NB4 (cell line): ENCODE results near the gene CYP24A1.

Experiments
- DNase-seq: peaks from one replicate; pipeline ENCODE4 v3.0.0; 2010; ENCODE audit warnings: low read depth
- H3K4me3 ChIP-seq: one replicate; pipeline ENCODE4 v1.5.1; 2011; ENCODE audit warnings: mild to moderate bottlenecking, low read depth, low read length, moderate library complexity
- MYC ChIP-seq: IDR thresholded peaks from 2 replicates; pipeline ENCODE4 v1.6.1; 2011; ENCODE audit warnings: low read depth, low read length
- POLR2A ChIP-seq: IDR thresholded peaks from 2 replicates; pipeline ENCODE4 v1.6.1; 2011; ENCODE audit warnings: mild to moderate bottlenecking; ENCODE audit not compliant: insufficient read length; ENCODE audit errors: extremely low read depth
- TF ChIP-seq, protein P1 (sequence below): IDR thresholded peaks from one replicate; pipeline ENCODE4 v1.5.1; 2012; ENCODE audit warnings: low read depth, low read length
- TF ChIP-seq, protein P2 (sequence below): IDR thresholded peaks from 2 replicates; pipeline ENCODE4 v1.6.1; 2011; ENCODE audit warnings: low read depth, low read length

CYP24A1 gene

DNA sequence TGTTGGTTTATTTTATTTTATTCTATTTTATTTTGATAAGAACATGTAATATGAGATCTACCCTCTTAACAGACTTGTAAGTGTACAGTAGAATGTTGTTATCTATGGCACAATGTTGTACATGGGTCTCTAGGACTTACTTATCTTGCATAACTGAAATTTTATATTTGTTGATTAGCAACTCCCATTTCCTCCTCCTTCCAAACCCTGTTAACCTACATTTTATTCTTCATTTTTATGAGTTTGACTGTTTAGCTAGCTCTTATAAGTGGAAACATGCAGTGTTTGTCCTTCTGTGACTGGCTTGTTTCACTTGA is 65.5 kb downstream of the CYP24A1 start:
- no peak overlapping the region for H3K4me3 ChIP-seq
- no peak for TF ChIP-seq POLR2A
- no peak for TF ChIP-seq MYC
- TF ChIP-seq, protein P1, sequence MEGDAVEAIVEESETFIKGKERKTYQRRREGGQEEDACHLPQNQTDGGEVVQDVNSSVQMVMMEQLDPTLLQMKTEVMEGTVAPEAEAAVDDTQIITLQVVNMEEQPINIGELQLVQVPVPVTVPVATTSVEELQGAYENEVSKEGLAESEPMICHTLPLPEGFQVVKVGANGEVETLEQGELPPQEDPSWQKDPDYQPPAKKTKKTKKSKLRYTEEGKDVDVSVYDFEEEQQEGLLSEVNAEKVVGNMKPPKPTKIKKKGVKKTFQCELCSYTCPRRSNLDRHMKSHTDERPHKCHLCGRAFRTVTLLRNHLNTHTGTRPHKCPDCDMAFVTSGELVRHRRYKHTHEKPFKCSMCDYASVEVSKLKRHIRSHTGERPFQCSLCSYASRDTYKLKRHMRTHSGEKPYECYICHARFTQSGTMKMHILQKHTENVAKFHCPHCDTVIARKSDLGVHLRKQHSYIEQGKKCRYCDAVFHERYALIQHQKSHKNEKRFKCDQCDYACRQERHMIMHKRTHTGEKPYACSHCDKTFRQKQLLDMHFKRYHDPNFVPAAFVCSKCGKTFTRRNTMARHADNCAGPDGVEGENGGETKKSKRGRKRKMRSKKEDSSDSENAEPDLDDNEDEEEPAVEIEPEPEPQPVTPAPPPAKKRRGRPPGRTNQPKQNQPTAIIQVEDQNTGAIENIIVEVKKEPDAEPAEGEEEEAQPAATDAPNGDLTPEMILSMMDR, result no peak
- TF ChIP-seq, protein P2, sequence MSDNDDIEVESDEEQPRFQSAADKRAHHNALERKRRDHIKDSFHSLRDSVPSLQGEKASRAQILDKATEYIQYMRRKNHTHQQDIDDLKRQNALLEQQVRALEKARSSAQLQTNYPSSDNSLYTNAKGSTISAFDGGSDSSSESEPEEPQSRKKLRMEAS, result no peak
- no peak for DNase-seq

DNA sequence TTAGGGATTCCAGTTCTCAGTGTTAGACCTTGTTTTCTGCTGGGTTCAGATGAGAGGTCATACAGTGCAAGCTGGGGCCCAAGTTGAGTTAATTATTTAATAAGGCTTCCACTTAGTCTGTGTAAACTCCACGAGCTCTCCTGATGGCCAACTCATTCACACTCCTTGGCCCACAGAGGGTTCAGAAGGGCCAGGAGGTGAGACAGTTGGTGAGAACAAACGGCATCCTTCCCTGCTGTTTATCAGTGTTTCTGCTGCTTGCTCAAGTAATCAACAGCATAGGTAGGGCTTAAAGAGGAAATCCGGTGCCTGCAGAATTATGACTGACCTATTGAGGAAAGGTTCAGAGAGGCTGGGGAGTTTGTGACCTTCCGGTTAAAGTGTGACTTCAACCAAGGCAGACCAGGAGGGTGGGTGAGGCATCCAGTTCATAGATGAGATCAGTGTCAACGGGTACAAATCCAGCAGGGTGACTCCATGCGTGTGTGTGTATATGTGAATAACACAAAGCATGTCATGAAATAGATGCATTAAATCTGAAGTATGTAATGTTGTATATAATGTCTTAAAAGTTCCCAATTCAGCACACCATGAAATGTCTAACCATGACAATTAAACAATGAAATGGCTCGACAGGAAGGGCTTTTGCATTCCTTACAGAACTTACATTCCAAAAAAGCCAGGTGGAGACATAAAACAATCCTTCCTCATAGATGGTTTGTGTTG is 66.0 kb downstream of the CYP24A1 start:
- no peak for DNase-seq
- TF ChIP-seq, protein P2, result no peak
- TF ChIP-seq MYC (no peak), POLR2A (no peak)
- TF ChIP-seq, protein P1, result no peak
- no peak overlapping the region for H3K4me3 ChIP-seq

DNA sequence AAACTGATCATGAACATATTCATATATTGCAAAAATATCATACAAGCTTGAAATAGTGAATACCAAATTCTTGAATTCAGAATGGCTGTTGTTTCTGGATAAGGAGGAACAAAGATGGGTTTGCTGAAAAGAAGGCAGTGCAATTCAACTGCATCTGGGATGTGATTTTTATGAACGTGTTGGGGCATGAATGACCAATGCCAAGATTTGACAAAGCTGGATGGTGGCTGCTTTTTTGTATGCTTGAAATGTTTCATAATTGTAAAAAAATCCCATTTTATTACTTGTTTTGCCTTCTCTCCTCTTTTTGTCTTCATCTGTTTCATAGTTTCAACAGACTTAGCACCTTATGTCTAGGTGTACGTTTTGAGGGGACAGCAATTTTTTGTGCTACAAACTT is 66.6 kb downstream of the CYP24A1 start:
- H3K4me3 ChIP-seq, result no peak overlapping the region
- TF ChIP-seq, protein P2, result no peak
- no peak for TF ChIP-seq POLR2A
- TF ChIP-seq MYC, result no peak
- TF ChIP-seq, protein P1, result no peak
- DNase-seq, result no peak

DNA sequence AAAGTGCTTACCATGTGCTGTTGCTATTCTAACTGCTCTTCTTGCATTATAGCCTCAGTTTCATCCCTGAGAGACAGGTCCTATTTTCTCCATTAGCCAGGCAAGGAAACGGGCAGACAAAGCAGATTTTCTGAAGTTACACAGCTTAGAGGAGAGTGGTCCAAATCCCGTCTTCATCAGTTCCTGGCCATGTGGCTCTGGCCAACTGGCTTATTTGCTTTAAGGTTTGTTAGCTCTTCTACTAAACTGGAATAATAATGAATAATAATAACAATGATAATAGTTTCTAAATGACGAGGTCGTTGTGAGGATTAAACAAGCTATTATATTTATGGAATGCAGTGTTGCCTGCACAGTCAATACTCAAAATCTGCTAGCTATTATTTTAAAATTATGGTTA is 67.6 kb downstream of the CYP24A1 start:
- no peak overlapping the region for H3K4me3 ChIP-seq
- TF ChIP-seq, protein P2, result no peak
- TF ChIP-seq, protein P1, result no peak
- TF ChIP-seq MYC (no peak), POLR2A (no peak)
- DNase-seq, result no peak

DNA sequence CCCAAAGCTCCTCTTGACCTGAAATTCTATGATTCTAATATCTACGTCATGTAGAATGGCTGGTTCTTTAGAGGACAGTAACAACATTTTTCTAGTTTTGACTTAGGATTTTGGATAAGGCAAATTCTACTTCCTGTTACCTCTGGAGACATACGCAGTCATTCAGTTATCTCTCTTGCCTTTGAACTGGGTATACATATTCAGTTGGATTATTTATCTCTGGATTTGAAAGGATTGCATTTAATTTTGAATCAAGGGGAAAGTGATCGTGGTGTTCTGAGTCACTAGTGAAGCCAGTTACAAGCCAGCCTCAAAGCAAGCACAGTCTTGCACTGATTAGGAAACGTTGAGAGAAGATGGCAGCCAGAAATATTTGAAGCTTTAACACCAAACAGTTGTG is 68.1 kb downstream of the CYP24A1 start:
- DNase-seq, result no peak
- H3K4me3 ChIP-seq, result no peak overlapping the region
- TF ChIP-seq, protein P2, result no peak
- TF ChIP-seq, protein P1, result no peak
- TF ChIP-seq POLR2A (no peak), MYC (no peak)

DNA sequence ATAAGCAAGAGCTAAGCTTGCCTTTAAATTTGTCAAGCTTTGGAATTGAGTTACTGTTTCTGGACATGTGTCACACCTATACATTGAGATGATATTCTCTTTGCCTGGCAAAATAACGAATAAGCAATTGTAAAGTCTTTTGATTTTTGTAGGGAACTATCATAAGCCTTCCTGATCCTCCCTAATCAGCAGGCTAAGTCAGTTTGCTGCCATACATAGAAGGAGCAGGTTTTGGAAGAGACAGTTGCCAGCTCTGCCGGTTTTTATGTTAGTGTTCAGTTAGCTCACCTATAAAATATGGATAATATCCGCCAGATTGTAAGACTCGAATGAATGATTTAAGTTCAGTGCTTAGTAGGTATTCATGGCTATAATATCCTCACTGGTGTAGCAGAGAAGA is 69.0 kb downstream of the CYP24A1 start:
- no peak for DNase-seq
- no peak overlapping the region for H3K4me3 ChIP-seq
- TF ChIP-seq, protein P1, result no peak
- TF ChIP-seq MYC (no peak), POLR2A (no peak)
- TF ChIP-seq, protein P2, result no peak
